ENCODE data around the gene SORBS1. TPM values are rescaled to one million over a fixed set of nuclear protein-coding genes. Genes with fewer than 3 reads are reported as not detected.

Gene SORBS1
- total and polyA plus RNA-seq, 4 donors: 13.1 to 68.9 (median 44.0) TPM

DNA sequence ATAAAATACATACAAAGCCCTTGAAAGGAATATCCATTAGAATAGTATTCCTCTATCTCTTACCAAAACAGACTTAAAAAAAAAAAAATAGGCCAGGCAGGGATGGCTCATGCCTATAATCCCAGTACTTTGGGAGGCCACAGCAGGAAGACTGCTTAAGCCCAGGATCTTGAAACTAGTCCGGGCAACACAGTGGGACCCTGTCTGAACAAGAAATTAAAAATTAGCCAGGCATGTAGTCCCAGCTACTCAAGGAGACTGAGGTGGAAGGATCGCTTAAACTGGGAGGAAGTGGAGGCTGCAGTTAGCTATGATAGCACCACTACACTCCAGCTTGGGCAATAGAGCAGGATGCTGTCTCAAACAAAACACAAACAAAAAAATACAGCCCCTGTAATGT is 280.0 kb downstream of the SORBS1 start:
- H3K36me3 ChIP-seq (ENCODE audit: control insufficient read depth in 4 of 4, insufficient read depth in 4 of 4, low read length in 4 of 4): peaks cover 0 to 2% (median 0%) of the 10 kb centered on the region in 4 donors
- H3K9me3 ChIP-seq (ENCODE audit: control insufficient read depth in 4 of 4, insufficient read depth in 3 of 4, low read length in 3 of 4): no peaks in the 10 kb centered on the region
- H3K4me3 ChIP-seq: no peak overlapping the region
- H3K4me1 ChIP-seq (ENCODE audit: control insufficient read depth in 5 of 5, insufficient read depth in 5 of 5, low read length in 5 of 5): peaks cover 0 to 49% (median 5%) of the 10 kb centered on the region in 5 donors
- ATAC-seq (ENCODE audit: insufficient read depth, low FRiP score): no peak
- H3K27me3 ChIP-seq (ENCODE audit: control insufficient read depth in 3 of 3, insufficient read depth in 3 of 3, low read length in 2 of 3): no peaks in the 10 kb centered on the region
- no peak overlapping the region for H3K27ac ChIP-seq (ENCODE audit: low read depth in 1 of 2, low read length in 1 of 2)
- TF ChIP-seq, protein P1, sequence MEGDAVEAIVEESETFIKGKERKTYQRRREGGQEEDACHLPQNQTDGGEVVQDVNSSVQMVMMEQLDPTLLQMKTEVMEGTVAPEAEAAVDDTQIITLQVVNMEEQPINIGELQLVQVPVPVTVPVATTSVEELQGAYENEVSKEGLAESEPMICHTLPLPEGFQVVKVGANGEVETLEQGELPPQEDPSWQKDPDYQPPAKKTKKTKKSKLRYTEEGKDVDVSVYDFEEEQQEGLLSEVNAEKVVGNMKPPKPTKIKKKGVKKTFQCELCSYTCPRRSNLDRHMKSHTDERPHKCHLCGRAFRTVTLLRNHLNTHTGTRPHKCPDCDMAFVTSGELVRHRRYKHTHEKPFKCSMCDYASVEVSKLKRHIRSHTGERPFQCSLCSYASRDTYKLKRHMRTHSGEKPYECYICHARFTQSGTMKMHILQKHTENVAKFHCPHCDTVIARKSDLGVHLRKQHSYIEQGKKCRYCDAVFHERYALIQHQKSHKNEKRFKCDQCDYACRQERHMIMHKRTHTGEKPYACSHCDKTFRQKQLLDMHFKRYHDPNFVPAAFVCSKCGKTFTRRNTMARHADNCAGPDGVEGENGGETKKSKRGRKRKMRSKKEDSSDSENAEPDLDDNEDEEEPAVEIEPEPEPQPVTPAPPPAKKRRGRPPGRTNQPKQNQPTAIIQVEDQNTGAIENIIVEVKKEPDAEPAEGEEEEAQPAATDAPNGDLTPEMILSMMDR (IDR thresholded peaks at IDR 0.05; ENCODE audit: control extremely low read depth, extremely low read depth): no peak
- no peak overlapping the region for H3K9ac ChIP-seq (ENCODE audit: insufficient read depth in 1 of 2, low read length in 2 of 2)
- WGBS, 2 donors: 92 to 95% methylated on average over 2 of the region's 2 CpGs
- no peak for DNase-seq

DNA sequence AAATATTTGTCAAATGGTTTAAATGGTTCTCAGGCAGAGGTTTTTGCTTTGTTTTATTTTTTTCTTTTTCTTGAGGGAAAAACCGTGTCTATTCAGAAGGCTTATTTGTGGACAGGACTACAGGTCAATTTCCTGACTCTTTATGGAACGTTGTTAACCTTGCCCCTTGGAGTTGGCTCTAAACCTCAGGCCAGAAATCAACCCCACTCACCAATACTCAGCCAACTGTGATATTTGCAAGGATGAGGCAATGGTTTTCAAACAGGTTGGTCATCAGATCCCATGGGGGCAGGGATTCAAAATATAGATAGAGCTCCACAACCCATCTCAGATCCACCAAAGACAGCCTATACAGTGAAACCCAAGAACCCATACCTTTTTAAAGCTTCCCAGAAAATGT is 280.5 kb downstream of the SORBS1 start:
- no peak for DNase-seq
- WGBS, 2 donors: 48 to 80% methylated on average over 2 of the region's 2 CpGs
- H3K9ac ChIP-seq (ENCODE audit: insufficient read depth in 1 of 2, low read length in 2 of 2): no peak overlapping the region
- H3K36me3 ChIP-seq (ENCODE audit: control insufficient read depth in 4 of 4, insufficient read depth in 4 of 4, low read length in 4 of 4): peaks cover 0 to 2% (median 0%) of the 10 kb centered on the region in 4 donors
- no peaks in the 10 kb centered on the region for H3K9me3 ChIP-seq (ENCODE audit: control insufficient read depth in 4 of 4, insufficient read depth in 3 of 4, low read length in 3 of 4)
- H3K27me3 ChIP-seq (ENCODE audit: control insufficient read depth in 3 of 3, insufficient read depth in 3 of 3, low read length in 2 of 3): no peaks in the 10 kb centered on the region
- peak overlapping the region in 1 of 2 donors; percentile 33 for H3K27ac ChIP-seq (ENCODE audit: low read depth in 1 of 2, low read length in 1 of 2)
- H3K4me1 ChIP-seq (ENCODE audit: control insufficient read depth in 5 of 5, insufficient read depth in 5 of 5, low read length in 5 of 5): peaks cover 0 to 51% (median 7%) of the 10 kb centered on the region in 5 donors
- TF ChIP-seq, protein P1 (IDR thresholded peaks at IDR 0.05; ENCODE audit: control extremely low read depth, extremely low read depth): no peak
- no peak for ATAC-seq (ENCODE audit: insufficient read depth, low FRiP score)
- no peak overlapping the region for H3K4me3 ChIP-seq

DNA sequence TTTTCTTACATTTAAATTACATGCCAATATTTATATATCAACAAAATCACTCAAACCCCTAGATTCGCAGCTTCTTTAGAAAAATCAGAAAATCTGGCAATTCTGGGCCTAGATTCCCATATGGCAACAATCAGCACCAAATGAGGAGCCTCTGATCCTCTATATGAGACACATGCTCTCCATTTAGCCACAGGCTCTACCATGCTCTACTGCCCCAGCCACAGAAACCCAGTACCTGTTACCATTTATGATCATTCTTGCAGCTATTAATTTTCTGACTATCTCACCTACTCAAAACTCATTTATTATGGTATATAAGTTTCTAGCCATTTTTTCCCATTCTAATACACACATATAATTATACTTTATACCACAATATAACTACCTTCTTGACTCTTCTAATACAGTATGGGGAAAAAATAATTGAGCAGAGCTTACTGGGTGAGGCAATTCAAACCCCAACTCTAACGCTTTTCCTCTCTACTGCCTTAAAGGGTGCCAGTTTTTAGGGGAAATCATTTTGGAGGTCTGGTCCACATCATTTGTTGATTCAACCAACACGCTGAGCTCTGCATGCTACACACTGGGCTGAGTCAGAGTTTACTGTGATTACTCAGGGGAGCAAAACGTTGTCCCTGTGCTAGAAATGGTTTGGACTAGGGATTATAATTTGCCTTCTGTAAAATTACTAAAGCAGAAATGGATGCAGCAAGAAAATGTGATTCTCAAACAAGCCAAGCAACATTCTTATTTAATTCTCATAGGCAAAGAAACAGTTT is 281.9 kb downstream of the SORBS1 start:
- H3K27me3 ChIP-seq (ENCODE audit: control insufficient read depth in 3 of 3, insufficient read depth in 3 of 3, low read length in 2 of 3): no peaks in the 10 kb centered on the region
- no peak overlapping the region for H3K4me3 ChIP-seq
- 65 to 86% methylated on average over 4 of the region's 4 CpGs for WGBS, 2 donors
- no peak for ATAC-seq (ENCODE audit: insufficient read depth, low FRiP score)
- TF ChIP-seq, protein P1 (IDR thresholded peaks at IDR 0.05; ENCODE audit: control extremely low read depth, extremely low read depth): no peak
- H3K27ac ChIP-seq (ENCODE audit: low read depth in 1 of 2, low read length in 1 of 2): peak overlapping the region; percentile 22 to 44
- H3K4me1 ChIP-seq (ENCODE audit: control insufficient read depth in 5 of 5, insufficient read depth in 5 of 5, low read length in 5 of 5): peaks cover 0 to 52% (median 7%) of the 10 kb centered on the region in 5 donors
- no peaks in the 10 kb centered on the region for H3K9me3 ChIP-seq (ENCODE audit: control insufficient read depth in 4 of 4, insufficient read depth in 3 of 4, low read length in 3 of 4)
- no peak overlapping the region for H3K9ac ChIP-seq (ENCODE audit: insufficient read depth in 1 of 2, low read length in 2 of 2)
- no peak for DNase-seq
- H3K36me3 ChIP-seq (ENCODE audit: control insufficient read depth in 4 of 4, insufficient read depth in 4 of 4, low read length in 4 of 4): peaks cover 0 to 2% (median 0%) of the 10 kb centered on the region in 4 donors

All from lung (tissue), 12 donors.